Measurements from ENCODE around the gene ANKS6.
"Not testable (repeated sequence)": the region's sequence is repeated elsewhere in the genome, so short reads cannot be mapped to it uniquely, and the experiment has no call there.

Gene ANKS6

GRCh38 chr9:98691890-98692289 lies 104.5 kb downstream of the ANKS6 start:
- TF ChIP-seq CTCF (IDR thresholded peaks at IDR 0.05; ENCODE audit: control insufficient read depth, insufficient read depth, low read depth, low read length, missing control alignments): no peak
- H3K4me3 ChIP-seq (ENCODE audit: control insufficient read depth, low read depth, low read length): no peak overlapping the region
- DNase-seq (ENCODE audit: low read depth): no peak

- DNase-seq (ENCODE audit: low read depth): no peak
- no peak overlapping the region for H3K4me3 ChIP-seq (ENCODE audit: control insufficient read depth, low read depth, low read length)
- TF ChIP-seq CTCF (IDR thresholded peaks at IDR 0.05; ENCODE audit: control insufficient read depth, insufficient read depth, low read depth, low read length, missing control alignments): no peak
Measured at GRCh38 chr9:98690686-98691085, 105.7 kb downstream of the ANKS6 start.

GRCh38 chr9:98688710-98689495 lies 107.5 kb downstream of the ANKS6 start:
- TF ChIP-seq CTCF (IDR thresholded peaks at IDR 0.05; ENCODE audit: control insufficient read depth, insufficient read depth, low read depth, low read length, missing control alignments): no peak
- DNase-seq (ENCODE audit: low read depth): no peak
- no peak overlapping the region for H3K4me3 ChIP-seq (ENCODE audit: control insufficient read depth, low read depth, low read length)

GRCh38 chr9:98687911-98688310 lies 108.4 kb downstream of the ANKS6 start:
- H3K4me3 ChIP-seq (ENCODE audit: control insufficient read depth, low read depth, low read length): no peak overlapping the region
- DNase-seq (ENCODE audit: low read depth): no peak
- no peak for TF ChIP-seq CTCF (IDR thresholded peaks at IDR 0.05; ENCODE audit: control insufficient read depth, insufficient read depth, low read depth, low read length, missing control alignments)

- DNase-seq (ENCODE audit: low read depth): no peak
- H3K4me3 ChIP-seq (ENCODE audit: control insufficient read depth, low read depth, low read length): no peak overlapping the region
- TF ChIP-seq CTCF (IDR thresholded peaks at IDR 0.05; ENCODE audit: control insufficient read depth, insufficient read depth, low read depth, low read length, missing control alignments): no peak
Measured at GRCh38 chr9:98686961-98687855, 109.1 kb downstream of the ANKS6 start.

GRCh38 chr9:98684816-98685215 lies 111.5 kb downstream of the ANKS6 start:
- not testable (repeated sequence) for DNase-seq (ENCODE audit: low read depth)

More at GRCh38 chr9:98684816-98685215, 111.5 kb downstream of the ANKS6 start:
- H3K4me3 ChIP-seq (ENCODE audit: control insufficient read depth, low read depth, low read length): not testable (repeated sequence)

Measured in AG09309 (cell line).